ENCODE data around the gene COL25A1. TPM values are rescaled to one million over a fixed set of nuclear protein-coding genes. Genes with fewer than 3 reads are reported as not detected.

The COL25A1 gene
- total and polyA plus RNA-seq, 2 donors: 0.75 to 1.5 TPM

DNA sequence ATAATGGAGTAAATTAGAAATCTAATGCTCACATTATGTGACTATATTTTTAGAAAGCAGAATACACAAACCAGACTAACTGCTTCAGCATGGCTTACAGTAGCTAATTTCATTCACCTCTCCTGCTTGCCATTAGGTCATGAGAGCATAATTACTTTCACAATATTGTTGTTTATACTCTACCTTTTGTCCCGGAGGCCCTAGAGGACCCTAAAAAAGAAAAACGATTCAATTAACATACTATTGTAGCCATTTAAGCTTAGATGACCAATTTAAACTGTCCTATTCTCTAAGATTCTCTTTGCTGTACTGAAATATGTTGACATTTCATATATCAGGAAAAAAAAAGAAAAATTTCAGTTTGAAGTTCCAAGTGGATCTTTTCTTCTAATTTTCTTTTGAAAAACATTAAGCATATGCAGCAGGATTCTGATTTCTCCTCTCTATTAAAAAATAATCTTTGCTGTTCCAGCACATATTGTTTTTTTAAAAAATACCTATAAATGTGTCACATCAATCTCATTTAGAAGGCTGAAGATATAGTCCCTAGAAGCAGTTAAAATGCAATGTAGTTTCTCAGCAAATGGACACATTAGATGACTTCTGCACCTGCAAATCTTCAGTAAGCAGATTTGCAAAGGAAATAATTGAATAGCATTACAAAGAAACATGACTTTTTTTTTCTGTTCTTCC, 381.9 kb downstream of the COL25A1 start:
- DNase-seq (ENCODE audit: low read depth in 6 of 9, low spot score in 9 of 9): no peak
- Histone ChIP-seq H3K9me3 (ENCODE audit: control insufficient read depth in 2 of 2, insufficient read depth in 1 of 2, low read length in 1 of 2) (no peaks in the 10 kb centered on the region), H3K36me3 (ENCODE audit: control insufficient read depth in 2 of 2, insufficient read depth in 2 of 2, low read length in 1 of 2) (no peaks in the 10 kb centered on the region), H3K4me1 (ENCODE audit: control insufficient read depth in 2 of 2, insufficient read depth in 2 of 2, low read length in 2 of 2) (no peaks in the 10 kb centered on the region), H3K27me3 (ENCODE audit: control insufficient read depth in 2 of 2, insufficient read depth in 1 of 2, low read length in 1 of 2) (no peaks in the 10 kb centered on the region), H3K4me3 (ENCODE audit: low read length in 2 of 2) (no peak overlapping the region), H3K27ac (ENCODE audit: low read depth in 1 of 2, low read length in 1 of 2) (no peak overlapping the region)
- WGBS: 96% methylated on average over 2 of the region's 2 CpGs

DNA sequence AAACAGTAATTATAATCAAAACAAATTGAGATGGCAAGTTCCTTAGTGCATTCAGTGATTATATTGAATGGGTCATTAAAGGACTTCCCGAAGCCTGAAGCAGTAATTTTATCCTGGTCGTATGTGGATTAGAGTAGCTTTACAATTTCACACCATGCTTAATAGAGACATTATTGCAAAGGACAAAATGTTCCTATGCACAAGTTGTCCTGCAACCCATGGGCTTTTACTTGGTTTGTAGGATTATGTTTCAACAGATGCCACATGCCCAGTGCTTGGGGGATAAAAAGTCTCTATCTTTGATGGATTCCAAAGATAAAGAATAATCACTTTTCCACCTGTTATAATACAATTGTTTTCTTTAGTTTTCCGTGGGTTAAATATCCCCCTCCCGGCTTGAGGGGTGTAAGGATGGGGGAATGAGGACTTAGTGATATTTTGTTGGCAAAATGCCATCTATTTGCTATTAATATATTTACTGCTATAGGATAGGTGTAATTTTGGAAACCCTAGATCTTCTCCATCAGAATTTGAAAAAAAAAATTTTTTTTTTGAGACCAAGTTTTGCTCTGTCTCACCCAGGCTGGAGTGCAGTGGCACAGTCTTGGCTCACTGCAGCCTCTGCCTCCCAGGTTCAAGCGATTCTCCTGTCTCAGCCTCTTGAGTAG, 383.1 kb downstream of the COL25A1 start:
- no peaks in the 10 kb centered on the region for H3K27me3 ChIP-seq (ENCODE audit: control insufficient read depth in 2 of 2, insufficient read depth in 1 of 2, low read length in 1 of 2)
- no peaks in the 10 kb centered on the region for H3K9me3 ChIP-seq (ENCODE audit: control insufficient read depth in 2 of 2, insufficient read depth in 1 of 2, low read length in 1 of 2)
- DNase-seq (ENCODE audit: low read depth in 6 of 9, low spot score in 9 of 9): no peak
- no peak overlapping the region for H3K4me3 ChIP-seq (ENCODE audit: low read length in 2 of 2)
- WGBS: 96% methylated on average over 5 of the region's 5 CpGs
- H3K4me1 ChIP-seq (ENCODE audit: control insufficient read depth in 2 of 2, insufficient read depth in 2 of 2, low read length in 2 of 2): no peaks in the 10 kb centered on the region
- H3K36me3 ChIP-seq (ENCODE audit: control insufficient read depth in 2 of 2, insufficient read depth in 2 of 2, low read length in 1 of 2): no peaks in the 10 kb centered on the region
- no peak overlapping the region for H3K27ac ChIP-seq (ENCODE audit: low read depth in 1 of 2, low read length in 1 of 2)

DNA sequence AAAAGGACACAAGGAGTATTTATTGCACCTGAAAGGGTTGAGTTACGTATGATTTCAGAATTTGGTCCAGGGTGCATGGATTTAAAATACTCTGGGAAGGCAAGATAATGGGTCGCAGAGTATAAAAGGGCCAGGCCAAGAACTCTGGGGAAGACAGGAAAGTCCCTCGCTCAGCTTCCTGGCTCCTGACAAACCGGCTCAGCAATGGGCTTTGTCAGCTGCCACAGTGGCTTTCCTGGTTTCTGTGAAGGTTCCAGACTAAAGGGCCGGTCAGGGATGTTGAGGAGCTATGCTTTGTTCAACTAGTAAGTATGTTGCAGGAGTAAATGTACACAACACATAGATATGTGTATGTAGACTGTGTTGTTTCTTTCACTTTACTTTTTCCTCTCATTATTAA, 385.2 kb downstream of the COL25A1 start:
- 96% methylated on average over 5 of the region's 5 CpGs for WGBS
- no peak for DNase-seq (ENCODE audit: low read depth in 6 of 9, low spot score in 9 of 9)
- no peaks in the 10 kb centered on the region for H3K27me3 ChIP-seq (ENCODE audit: control insufficient read depth in 2 of 2, insufficient read depth in 1 of 2, low read length in 1 of 2)

DNA sequence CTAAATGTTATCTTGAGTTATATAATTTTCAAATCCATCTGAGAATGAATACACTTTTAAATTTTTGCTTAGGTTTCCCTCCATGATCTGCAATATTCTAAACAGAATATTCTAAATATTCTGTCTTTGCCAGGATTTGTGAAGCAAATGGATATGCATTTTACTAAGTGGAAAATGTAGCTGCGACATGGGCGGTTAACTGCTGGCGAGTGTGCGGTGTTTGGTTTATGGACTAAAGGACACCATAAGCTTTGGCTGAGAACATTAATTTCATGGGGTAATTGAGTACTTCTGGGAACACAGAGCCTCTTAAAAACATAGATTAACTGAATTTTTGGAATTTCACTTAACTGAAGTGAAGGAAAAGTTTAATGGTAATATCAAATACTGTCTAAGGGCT, 385.8 kb downstream of the COL25A1 start:
- Histone ChIP-seq H3K27ac (ENCODE audit: low read depth in 1 of 2, low read length in 1 of 2) (no peak overlapping the region), H3K27me3 (ENCODE audit: control insufficient read depth in 2 of 2, insufficient read depth in 1 of 2, low read length in 1 of 2) (no peaks in the 10 kb centered on the region), H3K9me3 (ENCODE audit: control insufficient read depth in 2 of 2, insufficient read depth in 1 of 2, low read length in 1 of 2) (no peaks in the 10 kb centered on the region), H3K4me1 (ENCODE audit: control insufficient read depth in 2 of 2, insufficient read depth in 2 of 2, low read length in 2 of 2) (no peaks in the 10 kb centered on the region), H3K4me3 (ENCODE audit: low read length in 2 of 2) (no peak overlapping the region), H3K36me3 (ENCODE audit: control insufficient read depth in 2 of 2, insufficient read depth in 2 of 2, low read length in 1 of 2) (no peaks in the 10 kb centered on the region)
- DNase-seq (ENCODE audit: low read depth in 6 of 9, low spot score in 9 of 9): no peak
- over 99% methylated on average over 4 of the region's 4 CpGs for WGBS

More for the DNA sequence above, 385.2 kb downstream of the COL25A1 start:
- Histone ChIP-seq H3K9me3 (ENCODE audit: control insufficient read depth in 2 of 2, insufficient read depth in 1 of 2, low read length in 1 of 2) (no peaks in the 10 kb centered on the region), H3K27ac (ENCODE audit: low read depth in 1 of 2, low read length in 1 of 2) (no peak overlapping the region), H3K4me1 (ENCODE audit: control insufficient read depth in 2 of 2, insufficient read depth in 2 of 2, low read length in 2 of 2) (no peaks in the 10 kb centered on the region), H3K4me3 (ENCODE audit: low read length in 2 of 2) (no peak overlapping the region), H3K36me3 (ENCODE audit: control insufficient read depth in 2 of 2, insufficient read depth in 2 of 2, low read length in 1 of 2) (no peaks in the 10 kb centered on the region)

DNA sequence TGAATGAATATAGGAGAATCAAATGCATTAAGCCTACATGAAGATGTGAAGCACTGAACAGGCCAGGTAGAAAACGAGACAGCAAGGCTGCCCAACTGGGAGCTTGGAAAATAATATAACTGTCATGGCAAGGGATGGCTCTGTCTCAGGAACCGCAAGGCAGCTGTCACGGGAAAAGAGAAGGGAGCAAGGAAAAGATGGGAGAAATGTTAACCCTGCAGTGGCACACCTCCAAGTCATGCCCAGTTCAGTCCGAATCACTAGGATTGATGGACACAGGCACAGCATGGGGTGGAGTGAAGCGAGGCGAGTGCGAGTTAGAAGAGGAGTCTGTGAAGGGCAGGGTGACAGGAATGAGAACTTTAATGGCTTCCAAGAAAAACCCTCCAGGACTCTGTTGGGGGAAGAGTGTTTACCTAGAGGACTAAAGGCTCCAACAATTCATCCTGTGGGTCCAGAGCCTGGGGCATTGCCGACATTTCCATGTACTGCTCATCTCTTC, 395.5 kb downstream of the COL25A1 start:
- DNase-seq (ENCODE audit: low read depth in 6 of 9, low spot score in 9 of 9): no peak
- no peaks in the 10 kb centered on the region for H3K27me3 ChIP-seq (ENCODE audit: control insufficient read depth in 2 of 2, insufficient read depth in 1 of 2, low read length in 1 of 2)
- peaks cover 0 to 4% of the 10 kb centered on the region in 2 donors for H3K4me1 ChIP-seq (ENCODE audit: control insufficient read depth in 2 of 2, insufficient read depth in 2 of 2, low read length in 2 of 2)
- 95% methylated on average over 8 of the region's 8 CpGs for WGBS
- no peaks in the 10 kb centered on the region for H3K9me3 ChIP-seq (ENCODE audit: control insufficient read depth in 2 of 2, insufficient read depth in 1 of 2, low read length in 1 of 2)
- H3K4me3 ChIP-seq (ENCODE audit: low read length in 2 of 2): no peak overlapping the region
- H3K36me3 ChIP-seq (ENCODE audit: control insufficient read depth in 2 of 2, insufficient read depth in 2 of 2, low read length in 1 of 2): no peaks in the 10 kb centered on the region
- H3K27ac ChIP-seq (ENCODE audit: low read depth in 1 of 2, low read length in 1 of 2): no peak overlapping the region

DNA sequence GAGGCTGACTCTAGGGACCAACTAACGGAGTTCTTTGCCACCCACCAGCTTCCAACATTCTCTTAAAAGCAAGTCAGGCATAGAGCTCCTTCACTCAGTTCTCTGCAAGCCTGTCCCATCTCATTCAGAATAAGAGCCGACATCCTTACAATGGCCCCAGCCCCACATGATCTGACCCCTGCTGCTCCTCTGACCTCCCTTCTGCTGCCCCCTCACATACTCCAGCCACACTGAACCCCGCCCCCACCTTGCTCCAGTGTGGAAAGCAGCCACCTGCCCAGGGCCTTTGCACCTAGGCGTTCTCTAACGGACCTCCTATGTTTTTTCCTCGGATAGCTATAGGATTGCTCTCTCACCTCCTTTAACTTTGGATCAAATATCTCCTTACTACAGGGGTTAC, 396.5 kb downstream of the COL25A1 start:
- no peaks in the 10 kb centered on the region for H3K27me3 ChIP-seq (ENCODE audit: control insufficient read depth in 2 of 2, insufficient read depth in 1 of 2, low read length in 1 of 2)
- peaks cover 0 to 4% of the 10 kb centered on the region in 2 donors for H3K4me1 ChIP-seq (ENCODE audit: control insufficient read depth in 2 of 2, insufficient read depth in 2 of 2, low read length in 2 of 2)
- WGBS: 97% methylated on average over 6 of the region's 6 CpGs
- H3K4me3 ChIP-seq (ENCODE audit: low read length in 2 of 2): no peak overlapping the region
- no peaks in the 10 kb centered on the region for H3K36me3 ChIP-seq (ENCODE audit: control insufficient read depth in 2 of 2, insufficient read depth in 2 of 2, low read length in 1 of 2)
- no peak for DNase-seq (ENCODE audit: low read depth in 6 of 9, low spot score in 9 of 9)
- no peaks in the 10 kb centered on the region for H3K9me3 ChIP-seq (ENCODE audit: control insufficient read depth in 2 of 2, insufficient read depth in 1 of 2, low read length in 1 of 2)
- H3K27ac ChIP-seq (ENCODE audit: low read depth in 1 of 2, low read length in 1 of 2): no peak overlapping the region

DNA sequence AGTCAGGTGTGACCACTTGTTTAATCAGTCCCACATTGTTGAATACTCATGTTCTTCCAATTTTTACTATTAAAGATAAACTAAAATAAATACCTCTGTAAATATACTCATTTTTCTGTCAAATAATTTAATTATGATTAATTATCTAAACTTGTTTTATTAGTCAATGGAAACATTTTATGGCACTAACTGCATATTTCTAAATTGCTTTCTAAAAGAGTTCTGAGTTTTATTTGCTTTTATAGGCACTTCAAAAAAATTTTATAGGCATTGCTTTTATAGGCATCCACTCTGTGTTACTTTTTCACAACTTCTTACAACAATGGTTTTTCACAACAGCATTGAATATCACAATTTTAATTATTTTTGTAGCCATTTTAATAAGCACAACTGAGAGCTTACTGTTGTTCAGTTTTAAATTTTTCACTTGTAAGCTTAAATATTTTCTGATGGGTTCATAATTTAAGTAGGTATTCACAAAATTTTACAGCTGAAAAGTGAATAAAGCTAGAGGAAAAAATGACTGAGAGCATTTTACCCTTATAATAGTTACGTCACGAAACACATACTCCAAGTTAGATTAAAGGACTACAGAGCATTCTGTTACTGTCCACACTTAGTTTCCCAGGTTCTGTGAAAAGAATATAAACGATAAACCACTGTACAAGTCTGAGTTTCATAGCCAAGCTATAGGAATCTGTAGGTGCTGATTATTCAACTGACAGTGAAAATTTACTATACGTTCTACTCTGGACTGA, 398.8 kb downstream of the COL25A1 start:
- H3K27ac ChIP-seq (ENCODE audit: low read depth in 1 of 2, low read length in 1 of 2): no peak overlapping the region
- DNase-seq (ENCODE audit: low read depth in 6 of 9, low spot score in 9 of 9): no peak
- WGBS: 95% methylated on average over 4 of the region's 4 CpGs
- no peaks in the 10 kb centered on the region for H3K27me3 ChIP-seq (ENCODE audit: control insufficient read depth in 2 of 2, insufficient read depth in 1 of 2, low read length in 1 of 2)
- H3K9me3 ChIP-seq (ENCODE audit: control insufficient read depth in 2 of 2, insufficient read depth in 1 of 2, low read length in 1 of 2): no peaks in the 10 kb centered on the region
- no peaks in the 10 kb centered on the region for H3K36me3 ChIP-seq (ENCODE audit: control insufficient read depth in 2 of 2, insufficient read depth in 2 of 2, low read length in 1 of 2)
- H3K4me1 ChIP-seq (ENCODE audit: control insufficient read depth in 2 of 2, insufficient read depth in 2 of 2, low read length in 2 of 2): peaks cover 0 to 4% of the 10 kb centered on the region in 2 donors
- H3K4me3 ChIP-seq (ENCODE audit: low read length in 2 of 2): no peak overlapping the region

DNA sequence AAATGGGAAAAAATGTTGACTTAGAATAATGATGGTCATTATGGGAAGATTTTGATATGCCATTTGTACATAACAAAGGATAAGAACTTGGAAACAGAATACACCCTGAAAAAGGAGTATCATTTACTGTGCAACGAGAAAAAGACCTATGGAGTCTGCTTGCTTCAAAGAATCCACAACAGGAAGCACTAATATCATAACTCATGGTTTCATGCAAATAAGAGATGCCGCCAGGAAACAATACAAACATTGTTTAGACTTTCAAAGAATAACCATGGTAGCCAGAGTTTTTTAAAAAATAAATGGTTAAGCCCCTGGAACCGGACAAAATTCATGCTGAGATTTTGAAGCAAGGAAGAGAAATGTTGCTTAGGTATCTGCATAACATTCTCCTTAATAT, 399.7 kb downstream of the COL25A1 start:
- peak in 1 of 9 donors; percentile 7 for DNase-seq (ENCODE audit: low read depth in 6 of 9, low spot score in 9 of 9)
- Histone ChIP-seq H3K4me3 (ENCODE audit: low read length in 2 of 2) (no peak overlapping the region), H3K27ac (ENCODE audit: low read depth in 1 of 2, low read length in 1 of 2) (no peak overlapping the region), H3K27me3 (ENCODE audit: control insufficient read depth in 2 of 2, insufficient read depth in 1 of 2, low read length in 1 of 2) (no peaks in the 10 kb centered on the region), H3K9me3 (ENCODE audit: control insufficient read depth in 2 of 2, insufficient read depth in 1 of 2, low read length in 1 of 2) (no peaks in the 10 kb centered on the region), H3K4me1 (ENCODE audit: control insufficient read depth in 2 of 2, insufficient read depth in 2 of 2, low read length in 2 of 2) (peaks cover 0 to 4% of the 10 kb centered on the region in 2 donors), H3K36me3 (ENCODE audit: control insufficient read depth in 2 of 2, insufficient read depth in 2 of 2, low read length in 1 of 2) (no peaks in the 10 kb centered on the region)
- 53% methylated on average over 3 of the region's 3 CpGs for WGBS

DNA sequence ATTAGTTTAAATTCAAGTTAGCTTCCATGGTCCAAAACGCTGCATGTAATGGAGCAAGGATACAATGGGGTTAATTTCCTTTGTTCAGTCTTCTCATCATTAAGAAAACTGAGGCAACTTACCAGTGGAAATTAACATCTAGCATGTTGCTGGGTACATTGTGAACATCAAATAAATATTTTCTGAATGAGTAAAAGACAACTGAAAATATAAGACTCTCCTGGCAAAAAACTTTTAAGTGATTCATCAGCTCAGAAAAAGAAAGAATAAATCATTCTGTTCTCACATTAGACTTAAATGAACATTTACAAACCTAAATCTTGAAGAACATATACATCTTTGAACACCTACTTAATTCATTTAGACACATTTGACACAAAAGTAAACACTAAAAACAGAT, 401.2 kb downstream of the COL25A1 start:
- Histone ChIP-seq H3K4me1 (ENCODE audit: control insufficient read depth in 2 of 2, insufficient read depth in 2 of 2, low read length in 2 of 2) (no peaks in the 10 kb centered on the region), H3K36me3 (ENCODE audit: control insufficient read depth in 2 of 2, insufficient read depth in 2 of 2, low read length in 1 of 2) (no peaks in the 10 kb centered on the region), H3K27me3 (ENCODE audit: control insufficient read depth in 2 of 2, insufficient read depth in 1 of 2, low read length in 1 of 2) (no peaks in the 10 kb centered on the region), H3K4me3 (ENCODE audit: low read length in 2 of 2) (no peak overlapping the region), H3K27ac (ENCODE audit: low read depth in 1 of 2, low read length in 1 of 2) (no peak overlapping the region), H3K9me3 (ENCODE audit: control insufficient read depth in 2 of 2, insufficient read depth in 1 of 2, low read length in 1 of 2) (no peaks in the 10 kb centered on the region)
- DNase-seq (ENCODE audit: low read depth in 6 of 9, low spot score in 9 of 9): no peak
- 92% methylated on average over 1 of the region's 1 CpG for WGBS
